ENCODE data around the gene C16orf46. TPM values are rescaled to one million over a fixed set of nuclear protein-coding genes. Genes with fewer than 3 reads are reported as not detected.

The C16orf46 gene
- total and polyA plus RNA-seq, 2 of the 13 experiments (the other 11 are each of a cell fraction or from before 2014, with no cell fraction given) = 0.38 to 0.55 TPM

Small RNAs within 50 kb of the gene (small RNA-seq; reads per million reads assigned to genes)
- gene AC092718.3 (ENCODE audit: insufficient read depth in 2 of 3, insufficient read length in 3 of 3, low read depth in 2 of 3, low replicate concordance in 1 of 3) = 0 reads per million in 3 experiments
- 0 reads per million in 3 experiments for gene RNU6-1191P (ENCODE audit: insufficient read depth in 2 of 3, insufficient read length in 3 of 3, low read depth in 2 of 3, low replicate concordance in 1 of 3)

Other genes with a start within 250 kb of the C16orf46 start
- 129 and 147 TPM in 2 replicates for gene CMC2, start 70.4 kb downstream of the C16orf46 start, total RNA-seq (2016; rRNA removed; fragmentation: Illumina TruSeq; extraction: Trizol)
- 92.1 and 116 TPM in 2 replicates for gene CMC2, start 70.4 kb downstream of the C16orf46 start, polyA plus RNA-seq (2011; rRNA removed)
- gene CENPN, start 70.0 kb downstream of the C16orf46 start, total RNA-seq (2016; rRNA removed; fragmentation: Illumina TruSeq; extraction: Trizol) = 129 and 193 TPM in 2 replicates
- gene CENPN, start 70.0 kb downstream of the C16orf46 start, polyA plus RNA-seq (2011; rRNA removed) = 17.3 and 29.7 TPM in 2 replicates
- 60.4 and 74.7 TPM in 2 replicates for gene ATMIN, start 41.4 kb downstream of the C16orf46 start, total RNA-seq (2016; rRNA removed; fragmentation: Illumina TruSeq; extraction: Trizol)
- gene ATMIN, start 41.4 kb downstream of the C16orf46 start, polyA plus RNA-seq (2011; rRNA removed) = 30.4 and 34.6 TPM in 2 replicates
- 103 and 117 TPM in 2 replicates for gene GCSH, start 19.2 kb upstream of the C16orf46 start, total RNA-seq (2016; rRNA removed; fragmentation: Illumina TruSeq; extraction: Trizol)
- 23.5 and 35.9 TPM in 2 replicates for gene GCSH, start 19.2 kb upstream of the C16orf46 start, polyA plus RNA-seq (2011; rRNA removed)
- gene BCO1, start 161.5 kb upstream of the C16orf46 start, total RNA-seq (2016; rRNA removed; fragmentation: Illumina TruSeq; extraction: Trizol) = 0.11 TPM in 1 of 2 replicates, not detected in the other
- gene BCO1, start 161.5 kb upstream of the C16orf46 start, polyA plus RNA-seq (2011; rRNA removed) = not detected in 2 replicates
- 11.0 and 16.3 TPM in 2 replicates for gene GAN, start 237.7 kb upstream of the C16orf46 start, total RNA-seq (2016; rRNA removed; fragmentation: Illumina TruSeq; extraction: Trizol)
- gene GAN, start 237.7 kb upstream of the C16orf46 start, polyA plus RNA-seq (2011; rRNA removed) = 2.9 and 4.3 TPM in 2 replicates

All from HepG2 (cell line).